NCI-H345 treated with DMSO at 0.1 percent for 48 hours (cell line): ENCODE data around the gene DAPL1.

ENCODE experiments used
- DNase-seq: peaks from one replicate; lab custom pipeline; 2025; ENCODE audit not compliant: unreplicated experiment; lab: John Stamatoyannopoulos, UW

The DAPL1 gene

GRCh38 chr2:158795195-158795924 is at the start of gene DAPL1:
DAPL1 (plus strand) TSS chr2:158795317; CDS start chr2:158795373, 56 bp downstream.
- peak; percentile 55 for DNase-seq

- DNase-seq: no peak
These were observed 49.2 kb upstream of the DAPL1 start for GRCh38 chr2:158745866-158746382.

GRCh38 chr2:158746488-158746887 is 48.6 kb upstream of the DAPL1 start:
- no peak for DNase-seq

- no peak for DNase-seq
These were observed 47.8 kb upstream of the DAPL1 start for GRCh38 chr2:158747281-158747680.

DNA sequence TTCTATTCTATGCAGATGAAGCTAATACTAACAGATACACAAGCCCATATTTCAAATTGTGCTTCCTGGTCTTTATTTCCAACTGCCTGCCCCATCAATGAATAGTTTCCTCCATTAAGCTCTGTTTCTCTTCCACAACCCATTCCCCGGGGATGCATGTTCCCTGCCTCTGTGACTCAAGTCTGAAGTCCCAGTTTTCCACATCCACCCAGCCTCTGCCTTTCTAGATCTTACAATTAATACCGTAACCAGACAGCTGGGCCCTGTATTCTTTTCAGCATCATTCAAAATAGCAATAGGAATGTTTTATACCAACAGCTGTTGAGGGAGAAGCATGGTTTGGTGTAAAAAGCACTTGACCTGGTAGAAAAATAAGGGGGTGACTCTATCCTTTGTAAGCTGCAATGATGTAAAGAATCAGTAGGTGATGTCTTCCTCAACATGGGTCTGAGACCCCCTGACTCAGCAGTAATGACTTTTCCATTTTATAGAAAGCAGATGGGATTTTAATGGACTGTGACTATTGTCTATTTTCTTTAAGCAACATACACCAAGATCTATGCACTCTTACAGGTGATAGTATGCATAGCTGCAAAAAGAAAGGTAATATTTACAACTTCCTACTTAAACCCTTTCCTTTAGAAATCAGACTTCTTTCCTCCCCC is 46.1 kb upstream of the DAPL1 start:
- DNase-seq: no peak

DNA sequence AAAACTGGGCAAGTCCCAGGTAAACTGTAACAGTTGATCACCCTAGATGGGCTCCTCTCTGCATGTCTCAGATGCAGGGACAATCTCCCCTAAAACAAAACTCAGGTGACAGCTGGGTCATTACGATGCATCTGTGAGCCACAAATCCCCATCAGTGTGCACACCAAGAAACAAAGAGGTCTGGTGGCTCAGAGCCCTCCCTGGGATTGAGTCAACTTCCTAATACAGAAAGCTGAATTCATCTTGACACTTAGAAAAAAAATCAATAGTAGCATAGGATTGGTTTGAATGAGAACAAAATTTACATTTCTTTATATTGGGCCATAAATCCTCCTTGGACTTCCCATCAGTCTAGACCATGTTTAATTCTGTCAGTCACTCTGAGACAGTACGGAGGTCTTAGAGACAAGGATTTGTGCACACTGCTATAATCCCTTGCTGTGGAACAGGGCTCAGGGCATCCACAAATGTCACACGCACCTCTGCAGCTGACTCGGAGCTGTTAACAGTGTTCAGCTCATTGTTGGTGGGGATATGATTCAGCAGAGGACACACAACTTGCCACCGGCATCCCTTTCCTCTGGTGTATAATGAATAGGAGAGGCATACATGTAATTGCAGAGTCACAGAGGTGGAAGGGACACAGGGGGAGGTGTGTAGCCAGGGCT is 44.5 kb upstream of the DAPL1 start:
- no peak for DNase-seq

GRCh38 chr2:158753641-158754611 is 41.2 kb upstream of the DAPL1 start:
- DNase-seq: peak; percentile 77

DNA sequence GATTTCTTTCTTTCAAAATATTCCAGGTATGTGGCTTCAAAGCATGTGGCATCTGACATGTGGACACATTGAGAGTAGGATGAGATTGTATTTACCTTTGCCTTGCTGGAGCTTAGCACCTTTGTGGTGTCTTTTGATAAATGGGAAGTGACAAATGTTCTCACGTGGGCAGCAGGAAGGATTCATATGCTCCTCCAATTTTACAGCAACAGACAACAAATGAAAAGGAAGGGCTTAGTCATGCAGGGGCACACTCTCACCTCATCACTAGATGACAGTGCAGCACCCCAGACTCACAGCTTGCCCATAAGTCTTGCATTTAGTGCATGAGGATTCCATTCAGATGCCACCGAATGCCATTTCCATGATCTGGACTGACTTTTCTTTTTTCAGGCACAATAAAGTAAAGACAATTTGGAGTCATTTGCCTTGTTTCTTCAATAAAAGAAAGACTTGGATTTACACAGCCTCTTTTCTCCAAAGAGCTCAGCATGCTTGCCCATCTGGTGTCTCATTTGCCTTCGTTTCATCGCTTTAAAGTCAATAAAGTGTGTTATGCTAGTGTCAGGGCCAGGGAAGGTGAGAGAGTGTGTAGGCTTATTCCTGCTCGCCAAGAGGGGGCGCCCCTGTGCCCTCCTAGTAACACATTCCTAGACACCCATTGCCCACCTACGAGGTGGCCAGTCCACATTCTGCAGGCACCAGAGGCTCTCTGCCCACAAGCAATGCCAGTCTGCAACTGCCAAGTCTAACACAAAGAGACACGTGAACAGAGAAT is 39.6 kb upstream of the DAPL1 start:
- no peak for DNase-seq

DNA sequence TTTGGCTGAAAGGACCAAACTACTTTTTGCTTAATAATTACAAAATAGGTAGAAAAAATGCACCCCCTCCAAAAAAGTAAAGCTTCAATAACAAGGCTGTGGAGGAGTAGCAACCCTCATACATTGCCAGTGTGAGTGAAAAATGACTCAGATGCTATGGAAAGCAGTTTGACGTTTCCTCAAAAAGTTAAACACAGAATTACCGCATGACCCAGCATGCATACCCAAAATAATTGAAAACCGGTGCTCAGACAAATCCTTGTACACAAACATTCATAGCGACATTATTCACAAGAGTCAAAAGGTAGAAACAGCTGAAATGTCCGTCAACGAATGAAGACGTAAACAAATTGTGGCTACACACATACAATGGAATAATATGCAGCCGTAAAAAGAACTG is 38.8 kb upstream of the DAPL1 start:
- no peak for DNase-seq

GRCh38 chr2:158756976-158757375 is 38.1 kb upstream of the DAPL1 start:
- no peak for DNase-seq

GRCh38 chr2:158760887-158761286 is 34.2 kb upstream of the DAPL1 start:
- no peak for DNase-seq

DNA sequence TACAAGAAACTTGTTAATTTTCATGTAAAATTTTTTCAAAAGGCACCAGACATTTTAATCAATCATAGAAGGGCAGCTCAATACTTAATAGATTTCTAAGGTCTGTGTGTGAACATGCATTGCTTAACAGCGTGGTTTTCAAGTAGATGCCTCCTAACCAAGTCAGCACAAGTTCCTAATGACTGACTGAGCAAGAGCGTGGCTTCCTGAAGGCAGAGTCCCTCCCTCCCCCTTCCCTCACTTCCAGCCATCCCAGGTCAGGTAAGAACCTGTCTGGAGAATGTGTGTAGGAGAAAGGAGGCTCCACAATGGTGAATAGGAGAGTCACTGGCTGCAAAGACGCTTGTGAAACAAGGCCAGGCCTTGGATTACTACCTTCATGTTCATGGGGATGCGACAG is 33.5 kb upstream of the DAPL1 start:
- no peak for DNase-seq

GRCh38 chr2:158762336-158762735 is 32.8 kb upstream of the DAPL1 start:
- no peak for DNase-seq

GRCh38 chr2:158766524-158766923 is 28.6 kb upstream of the DAPL1 start:
- DNase-seq: no peak

DNA sequence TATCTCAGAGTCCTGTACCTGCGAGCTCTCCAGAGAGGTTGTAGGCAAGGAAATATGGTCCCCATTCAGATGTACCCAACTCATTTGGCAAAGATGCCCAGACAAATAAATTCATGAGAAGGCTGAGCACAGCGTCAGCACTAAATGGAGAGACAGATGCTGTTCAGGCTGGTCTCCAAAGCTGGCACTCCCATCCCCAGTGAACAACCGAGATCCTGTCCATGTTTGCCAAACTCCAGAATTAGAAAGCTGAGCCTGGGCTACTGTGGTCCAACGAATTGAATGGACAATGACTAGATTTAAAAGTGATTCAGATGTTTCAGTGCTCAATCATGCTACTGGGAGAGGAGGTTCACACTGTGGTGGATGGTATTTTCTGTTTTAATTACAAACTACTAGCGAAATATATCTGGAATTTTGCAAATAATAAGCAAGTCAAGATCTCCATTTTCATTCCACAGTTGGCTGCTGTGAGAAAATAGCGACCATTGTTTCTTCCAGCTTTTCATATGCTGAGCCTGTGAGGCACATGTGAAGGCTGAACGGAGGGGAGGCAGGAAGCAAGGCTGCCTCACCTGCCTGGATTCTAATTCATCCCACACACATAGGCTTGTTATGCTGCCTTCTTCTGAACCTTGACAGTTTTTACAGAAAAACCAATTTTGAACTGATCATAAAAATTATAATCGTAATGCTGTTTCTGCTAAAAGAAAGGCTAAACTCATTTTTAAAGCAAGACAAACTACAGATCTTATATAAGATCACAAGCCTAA is 22.6 kb upstream of the DAPL1 start:
- no peak for DNase-seq

DNA sequence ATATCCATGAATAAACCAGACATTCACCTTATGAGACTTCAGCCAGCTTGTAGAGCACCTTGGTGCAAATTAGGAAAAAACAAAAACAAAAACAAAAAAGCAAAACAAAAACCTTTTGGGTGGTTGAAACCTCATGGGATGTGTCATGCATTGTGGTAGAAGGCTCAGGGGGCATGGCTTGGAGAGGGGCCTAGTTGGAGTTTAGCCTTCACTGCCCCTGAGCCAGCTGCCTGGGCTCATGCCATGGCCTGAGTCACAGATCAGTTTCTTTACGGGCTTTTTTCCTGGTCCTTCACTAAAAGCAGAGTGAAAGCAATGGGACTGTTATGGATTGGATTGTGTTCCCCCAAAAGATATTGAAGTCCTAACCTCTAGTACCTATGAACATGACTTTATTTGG is 22.0 kb upstream of the DAPL1 start:
- DNase-seq: no peak

- DNase-seq: no peak
These were observed 20.4 kb upstream of the DAPL1 start for GRCh38 chr2:158774681-158775080.

- no peak for DNase-seq
These were observed 19.7 kb upstream of the DAPL1 start for GRCh38 chr2:158775273-158776027.

- DNase-seq: no peak
These were observed 18.9 kb upstream of the DAPL1 start for GRCh38 chr2:158776231-158776630.
